ENCODE data around the gene RNF114. TPM values are rescaled to one million over a fixed set of nuclear protein-coding genes. Genes with fewer than 3 reads are reported as not detected.
"Not testable (repeated sequence)": the region's sequence is repeated elsewhere in the genome, so short reads cannot be mapped to it uniquely, and the experiment has no call there.

Gene RNF114
- total RNA-seq, 1 donor from 2014 or later: 68.7 TPM

DNA sequence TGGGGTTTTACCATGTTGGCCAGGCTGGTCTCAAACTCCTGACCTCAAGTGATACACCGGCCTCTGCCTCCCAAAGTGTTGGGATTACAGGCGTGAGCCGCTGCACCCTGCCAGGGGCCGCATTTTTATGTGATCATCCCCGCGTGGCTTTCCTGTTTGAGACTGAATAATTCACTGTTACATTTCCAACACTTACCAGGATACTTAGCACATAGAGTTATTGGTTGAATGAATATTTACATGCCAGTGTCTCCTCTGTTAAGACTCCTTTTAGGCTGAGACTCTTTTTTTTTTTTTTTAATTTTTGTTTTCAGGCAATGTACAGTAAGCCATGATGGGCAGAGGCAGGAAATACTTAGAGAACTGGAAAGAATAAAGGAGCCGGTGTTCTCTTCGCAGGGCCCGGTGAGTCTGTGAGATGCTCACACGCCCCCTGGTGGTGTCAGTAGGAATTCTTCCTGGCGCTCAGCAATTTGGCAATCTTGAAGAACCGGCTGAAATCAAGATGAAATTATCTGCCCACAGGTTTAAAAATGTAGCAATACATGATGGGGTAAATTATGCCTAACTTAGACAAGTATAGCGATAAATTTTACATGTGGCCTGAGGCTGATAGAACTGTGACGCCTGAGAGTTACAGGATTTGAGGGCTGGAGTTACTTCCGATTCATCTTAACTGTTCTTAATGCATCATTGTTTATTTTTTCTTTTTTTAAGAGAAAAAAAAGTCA lies 7.6 kb upstream of the RNF114 start:
- peak; percentile 90 for DNase-seq (ENCODE audit: low spot score)

DNA sequence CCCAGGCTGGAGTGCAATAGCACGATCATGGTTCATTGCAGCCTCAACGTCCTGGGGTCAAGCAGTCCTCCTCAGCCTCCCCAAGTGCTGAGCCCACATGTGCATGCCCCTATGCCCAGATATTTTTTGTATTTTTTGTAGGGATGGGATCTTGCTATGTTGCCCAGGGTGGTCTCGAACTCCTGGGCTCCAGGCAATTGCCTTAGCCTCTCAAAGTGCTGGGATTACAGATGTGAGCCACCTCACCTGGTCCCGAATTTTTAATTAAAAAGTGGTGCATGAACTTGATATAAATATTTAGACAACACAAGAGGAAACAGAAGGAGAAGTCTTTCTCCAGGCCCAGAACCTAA lies 7.1 kb upstream of the RNF114 start:
- DNase-seq (ENCODE audit: low spot score): no peak

DNA sequence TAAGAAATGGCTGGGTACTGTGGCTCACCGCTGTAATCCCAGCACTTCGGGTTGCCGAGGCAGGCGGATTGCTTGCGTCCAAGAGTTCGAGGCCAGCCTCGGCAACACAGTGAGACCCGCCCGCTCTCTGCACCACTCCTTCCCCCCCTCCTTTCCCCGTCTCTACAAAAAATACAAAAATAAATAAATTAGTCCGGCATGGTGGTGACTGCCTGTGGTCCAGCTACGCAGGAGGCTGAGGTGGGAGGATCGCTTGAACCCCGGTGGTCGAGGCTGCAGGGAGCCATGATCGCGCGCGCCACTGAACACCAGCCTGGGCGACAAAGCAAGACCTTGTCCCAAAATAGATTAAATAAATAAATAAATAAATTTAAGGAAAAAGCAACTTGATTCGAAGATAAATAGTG lies 448 bp upstream of the RNF114 start:
- DNase-seq (ENCODE audit: low spot score): no peak

DNA sequence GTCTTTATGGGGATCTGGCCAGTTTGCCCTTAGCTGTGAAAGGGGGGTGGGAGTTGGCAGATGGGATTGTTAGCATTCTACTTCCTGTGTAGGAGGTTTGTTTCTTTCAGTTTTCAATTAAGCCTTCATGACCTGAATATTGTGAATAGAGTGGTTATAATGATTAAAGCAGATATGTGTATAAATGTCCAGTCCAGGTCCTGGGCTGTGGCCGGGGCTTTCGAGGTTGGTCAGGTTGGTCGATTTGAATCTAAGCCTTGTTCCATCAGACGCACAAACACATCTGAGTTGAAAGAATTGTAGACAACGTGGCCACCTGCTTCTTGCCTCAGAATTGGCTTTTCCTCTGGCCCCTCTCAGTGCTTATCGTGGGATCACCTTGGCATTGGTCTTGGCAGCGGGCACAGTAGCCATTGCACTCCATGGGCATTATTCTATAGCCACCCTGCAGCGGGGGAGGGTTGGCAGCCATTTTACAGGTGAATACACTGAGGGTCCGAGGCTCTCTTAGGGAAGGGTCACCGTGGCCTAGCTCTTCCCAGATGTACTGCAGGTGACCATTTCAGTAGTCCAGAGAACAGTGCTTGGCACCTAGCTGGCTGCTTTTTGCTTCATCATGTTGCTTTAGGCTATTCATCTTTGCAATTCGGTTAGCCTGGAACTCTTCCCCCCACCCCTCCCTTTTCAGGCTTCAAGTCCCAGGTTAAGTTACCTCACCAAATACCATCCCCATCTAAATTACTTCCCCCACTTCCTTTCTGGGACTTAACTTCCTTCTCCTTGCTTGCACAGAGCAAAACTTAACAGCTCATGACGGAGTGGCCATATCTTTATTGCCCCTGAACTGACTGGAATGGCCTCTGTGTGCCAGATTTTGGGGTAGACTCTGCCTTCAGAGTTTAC lies 1.1 kb downstream of the RNF114 start:
- no peak for DNase-seq (ENCODE audit: low spot score)

DNA sequence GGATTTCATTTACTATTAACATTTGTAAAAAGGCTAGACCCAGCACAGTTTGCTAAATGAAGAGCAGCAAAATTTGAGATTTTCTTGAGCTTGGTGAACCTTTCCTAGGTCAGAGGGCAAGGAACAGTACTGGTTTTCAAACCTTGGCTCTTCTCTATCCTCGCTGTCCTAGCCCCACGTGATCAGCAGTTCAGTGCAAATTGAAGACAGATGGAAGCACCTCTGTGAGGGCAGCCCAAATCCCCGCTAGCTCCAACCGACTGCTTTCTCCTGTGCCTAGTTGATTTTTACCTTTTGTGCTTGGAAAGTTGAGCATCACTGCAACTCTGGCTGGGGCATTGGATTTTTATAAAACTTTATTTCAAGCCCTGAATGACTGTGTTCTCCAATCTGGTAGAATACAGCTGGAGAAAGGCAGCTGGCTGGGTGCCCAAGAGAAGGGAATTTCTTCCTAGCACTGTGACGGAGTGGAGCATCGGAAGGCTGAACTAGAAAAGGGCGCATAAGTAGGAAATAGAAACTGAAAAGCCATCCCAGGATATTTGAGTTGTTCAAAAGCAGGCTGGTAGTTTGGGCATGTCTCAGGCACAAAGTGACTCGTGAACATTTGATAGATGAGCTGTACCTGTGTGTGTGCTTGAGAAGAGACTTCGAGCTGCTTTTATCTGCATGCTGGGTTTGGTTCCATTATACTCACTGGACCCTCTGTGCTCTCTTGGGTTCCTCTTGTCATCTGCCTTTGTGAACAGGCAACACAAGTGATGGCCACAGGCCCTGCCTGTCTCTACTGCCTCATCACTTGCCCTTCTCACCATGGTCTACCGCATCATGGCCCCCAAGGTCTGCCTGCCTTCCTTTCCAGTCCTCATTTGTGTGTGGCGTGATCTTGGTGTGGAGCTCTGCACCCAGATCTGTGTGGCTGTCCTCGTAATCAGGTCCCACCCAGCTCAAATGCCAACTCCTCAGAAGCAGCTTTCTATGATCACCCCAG lies 2.3 kb downstream of the RNF114 start:
- DNase-seq (ENCODE audit: low spot score): no peak

DNA sequence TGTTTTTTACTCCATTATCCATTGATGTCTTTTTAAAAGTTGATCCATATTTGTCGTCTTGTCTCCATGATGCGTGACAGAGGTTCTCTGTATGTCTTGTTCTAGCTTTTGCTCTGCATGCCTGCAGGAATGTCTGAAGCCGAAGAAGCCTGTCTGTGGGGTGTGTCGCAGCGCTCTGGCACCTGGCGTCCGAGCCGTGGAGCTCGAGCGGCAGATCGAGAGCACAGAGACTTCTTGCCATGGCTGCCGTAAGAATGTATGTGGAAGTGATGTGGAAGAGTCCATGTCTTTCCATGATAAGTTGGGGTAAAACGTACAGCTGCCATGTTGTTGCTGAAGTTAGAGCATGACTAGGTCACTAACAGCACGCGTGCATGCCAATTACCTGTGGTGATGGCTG lies 5.3 kb downstream of the RNF114 start:
- no peak for DNase-seq (ENCODE audit: low spot score)

DNA sequence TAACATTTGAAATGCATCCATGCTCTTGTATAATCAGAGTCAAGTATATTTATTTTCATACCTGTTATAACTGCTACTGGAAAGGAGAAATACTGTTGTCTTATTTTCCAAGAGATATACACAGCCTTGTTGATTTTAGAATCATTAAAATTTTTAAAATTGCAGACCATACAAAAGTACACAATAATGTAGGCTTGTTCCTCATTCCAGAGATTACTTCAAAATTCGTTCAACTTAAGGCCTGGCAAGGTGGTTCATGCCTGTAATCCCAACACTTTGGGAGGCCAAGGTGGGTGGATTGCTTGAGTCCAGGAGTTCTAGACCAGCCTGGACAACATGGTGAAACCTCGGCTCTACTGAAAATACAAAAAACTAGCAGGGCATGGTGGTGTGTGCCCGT lies 6.1 kb downstream of the RNF114 start:
- no peak for DNase-seq (ENCODE audit: low spot score)

DNA sequence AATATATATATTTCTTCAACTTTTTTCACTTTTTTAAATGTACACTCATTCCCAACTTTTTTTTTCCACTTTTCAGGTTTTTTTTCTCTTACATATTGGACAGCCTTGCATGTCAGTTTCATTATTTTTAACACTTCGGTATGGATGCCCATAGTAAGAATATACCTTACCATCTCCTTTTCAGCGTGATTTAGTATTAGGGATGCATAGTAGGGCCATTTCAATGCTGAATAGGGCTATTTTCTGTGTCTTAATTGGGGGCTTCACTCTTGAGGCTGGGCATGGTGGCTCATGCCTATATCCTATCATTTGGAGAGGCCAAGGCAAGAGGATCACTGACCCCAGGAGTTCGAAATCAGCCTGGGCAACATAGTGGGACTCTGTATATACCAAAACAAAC lies 6.7 kb downstream of the RNF114 start:
- DNase-seq (ENCODE audit: low spot score): no peak

DNA sequence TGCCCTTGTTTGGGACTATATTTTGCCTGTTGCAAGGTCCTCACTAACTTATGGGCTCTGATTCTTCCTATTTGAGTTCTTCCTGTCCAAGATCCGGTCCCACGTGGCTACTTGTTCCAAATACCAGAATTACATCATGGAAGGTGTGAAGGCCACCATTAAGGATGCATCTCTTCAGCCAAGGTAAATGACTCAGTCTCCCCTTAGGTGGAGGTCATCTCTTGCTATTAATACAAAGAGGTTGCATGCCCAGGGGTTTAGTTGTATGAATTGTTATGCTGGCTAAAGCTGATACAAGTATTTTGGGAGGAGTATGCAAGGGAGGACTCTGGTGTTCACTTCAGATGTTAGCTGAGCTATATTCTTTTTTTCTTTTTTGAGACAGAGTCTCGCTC lies 9.1 kb downstream of the RNF114 start:
- DNase-seq (ENCODE audit: low spot score): no peak

DNA sequence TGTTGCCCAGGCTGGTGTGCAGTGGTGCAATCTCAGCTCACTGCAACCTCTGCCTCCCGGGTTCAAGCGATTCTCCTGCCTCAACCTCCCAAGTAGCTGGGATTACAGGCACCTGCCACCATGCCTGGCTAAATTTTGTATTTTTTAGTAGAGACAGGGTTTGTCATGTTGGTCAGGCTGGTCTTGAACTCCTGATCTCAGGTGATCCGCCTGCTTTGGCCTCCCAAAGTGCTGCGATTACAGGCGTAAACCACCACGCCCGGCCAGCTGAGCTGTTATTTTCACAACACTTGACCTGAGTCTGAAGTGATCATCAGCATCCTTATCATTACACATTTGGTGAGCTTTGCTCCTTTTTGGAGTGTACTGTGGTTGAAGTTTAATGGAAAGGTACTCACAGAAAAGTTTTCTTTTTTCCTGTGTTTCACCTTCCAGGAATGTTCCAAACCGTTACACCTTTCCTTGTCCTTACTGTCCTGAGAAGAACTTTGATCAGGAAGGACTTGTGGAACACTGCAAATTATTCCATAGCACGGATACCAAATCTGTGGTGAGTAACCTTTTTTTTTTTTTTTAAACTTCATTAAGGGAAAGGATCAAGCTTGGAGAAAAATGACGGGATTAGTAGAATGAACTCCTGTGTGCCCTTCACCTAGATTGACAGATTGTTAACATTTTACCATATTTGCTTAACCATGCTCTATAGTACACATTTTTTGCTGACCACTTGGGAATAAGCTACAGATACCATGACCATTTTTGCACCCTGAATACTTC lies 9.7 kb downstream of the RNF114 start:
- DNase-seq (ENCODE audit: low spot score): no peak

DNA sequence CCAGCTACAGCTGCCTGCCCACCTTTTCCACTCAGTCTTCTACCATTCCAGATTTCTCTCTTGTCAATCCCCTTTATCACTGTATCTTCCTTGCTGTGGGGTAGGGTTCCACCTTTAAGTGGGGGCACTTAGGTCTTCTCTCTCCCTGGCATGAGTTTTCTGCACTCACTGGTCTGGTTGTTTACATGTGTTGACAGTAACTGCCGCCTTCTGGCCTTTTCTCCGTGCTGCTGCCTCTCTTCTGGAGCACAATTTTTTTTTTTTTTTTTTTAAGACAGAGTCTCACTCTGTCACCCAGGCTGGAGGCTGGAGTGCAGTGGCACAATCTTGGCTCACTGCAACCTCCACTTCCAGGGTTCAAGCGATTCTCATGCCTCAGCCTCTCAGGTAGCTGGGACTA lies 12.0 kb downstream of the RNF114 start:
- no peak for DNase-seq (ENCODE audit: low spot score)

DNA sequence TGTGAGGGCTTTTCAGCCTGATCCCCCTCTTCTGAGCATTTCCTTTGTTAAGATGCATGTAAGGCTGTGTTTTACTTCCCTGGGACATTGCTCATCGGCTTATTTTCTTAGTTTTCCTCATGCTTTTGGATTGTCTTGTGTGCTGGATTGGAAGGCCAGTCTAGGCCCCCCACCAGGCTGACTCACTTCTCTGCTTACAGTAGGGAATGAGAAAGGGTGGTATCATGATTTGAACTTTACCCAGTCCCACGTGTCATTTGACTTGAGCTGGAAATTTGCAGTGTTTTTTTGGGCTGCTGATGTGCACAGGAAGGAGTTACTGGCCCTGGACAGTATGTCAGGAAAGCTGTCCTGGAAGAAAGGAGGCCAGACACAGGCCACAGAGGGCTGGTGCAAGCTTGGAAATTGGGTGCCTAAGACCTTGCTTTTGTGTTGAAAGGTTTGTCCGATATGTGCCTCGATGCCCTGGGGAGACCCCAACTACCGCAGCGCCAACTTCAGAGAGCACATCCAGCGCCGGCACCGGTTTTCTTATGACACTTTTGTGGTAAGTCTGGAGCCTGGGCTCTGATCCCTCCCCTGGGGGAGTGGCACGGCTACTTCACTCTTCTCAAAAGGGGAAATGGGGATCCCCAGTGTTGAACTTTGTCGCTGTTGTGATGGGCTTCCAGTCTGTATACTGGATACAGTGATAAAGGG lies 12.8 kb downstream of the RNF114 start:
- DNase-seq (ENCODE audit: low spot score): no peak

DNA sequence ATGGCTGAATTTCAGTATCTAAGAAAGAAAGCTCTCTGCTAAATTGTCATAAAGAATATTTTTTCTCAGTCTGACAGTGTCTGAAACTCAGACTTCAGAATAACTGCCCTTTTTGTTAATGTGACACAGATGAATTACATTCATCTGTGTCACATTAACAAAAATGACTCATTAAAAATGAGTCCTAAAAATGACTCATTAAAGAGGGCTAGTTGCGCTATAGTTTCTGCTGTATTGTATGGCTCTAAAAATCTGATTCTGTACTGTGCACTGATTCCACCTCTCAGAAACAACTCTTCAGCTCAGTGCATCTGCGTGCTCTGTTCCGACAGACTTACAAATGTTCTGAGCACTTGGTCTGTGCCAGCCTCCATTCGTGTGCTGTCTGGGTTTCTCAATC lies 15.0 kb downstream of the RNF114 start:
- no peak for DNase-seq (ENCODE audit: low spot score)

DNA sequence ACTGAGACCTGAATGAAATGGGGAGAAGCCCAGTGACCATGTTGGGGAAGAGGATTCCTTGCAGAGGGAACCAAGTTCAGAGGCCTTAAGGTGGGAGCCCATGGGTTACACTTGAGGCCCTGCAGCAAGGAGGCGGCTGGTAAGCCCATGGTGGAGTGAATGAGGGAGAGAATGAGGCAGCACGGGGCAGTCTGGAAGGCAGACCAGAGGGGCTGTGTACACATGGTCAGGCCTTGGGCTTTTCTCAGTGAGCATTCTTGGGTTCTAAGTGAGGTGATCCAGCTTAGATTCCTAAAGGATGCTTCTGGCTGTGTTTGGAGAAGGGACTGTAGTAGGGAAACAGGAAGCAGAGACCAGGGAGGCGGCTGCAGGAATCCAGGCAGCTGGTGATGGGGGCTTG lies 19.0 kb downstream of the RNF114 start:
- DNase-seq (ENCODE audit: low spot score): no peak

DNA sequence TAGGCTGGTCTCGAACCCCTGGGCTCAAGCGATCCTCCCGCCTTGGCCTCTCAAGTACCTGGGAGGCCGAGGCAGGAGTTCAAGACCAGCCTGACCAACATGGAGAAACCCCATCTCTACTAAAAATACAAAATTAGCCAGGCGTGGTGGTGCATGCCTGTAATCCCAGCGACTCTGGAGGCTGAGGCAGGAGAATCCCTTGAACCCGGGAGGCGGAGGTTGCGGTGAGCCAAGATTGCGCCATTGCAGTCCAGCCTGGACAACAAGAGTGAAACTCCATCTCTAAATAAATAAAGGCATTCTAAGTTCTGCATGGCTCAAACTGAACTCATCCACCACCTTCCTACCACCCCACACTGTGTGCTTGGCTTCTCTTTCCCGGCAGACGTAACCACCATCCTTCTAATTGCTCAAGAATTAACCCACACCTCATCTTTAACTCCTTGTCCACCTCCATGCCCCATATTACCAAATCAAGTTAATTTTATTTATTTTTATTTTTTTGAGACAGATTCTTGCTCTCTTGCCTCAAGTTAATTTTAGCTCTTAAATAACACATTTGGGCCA lies 19.7 kb downstream of the RNF114 start:
- not testable (repeated sequence) for DNase-seq (ENCODE audit: low spot score)

DNA sequence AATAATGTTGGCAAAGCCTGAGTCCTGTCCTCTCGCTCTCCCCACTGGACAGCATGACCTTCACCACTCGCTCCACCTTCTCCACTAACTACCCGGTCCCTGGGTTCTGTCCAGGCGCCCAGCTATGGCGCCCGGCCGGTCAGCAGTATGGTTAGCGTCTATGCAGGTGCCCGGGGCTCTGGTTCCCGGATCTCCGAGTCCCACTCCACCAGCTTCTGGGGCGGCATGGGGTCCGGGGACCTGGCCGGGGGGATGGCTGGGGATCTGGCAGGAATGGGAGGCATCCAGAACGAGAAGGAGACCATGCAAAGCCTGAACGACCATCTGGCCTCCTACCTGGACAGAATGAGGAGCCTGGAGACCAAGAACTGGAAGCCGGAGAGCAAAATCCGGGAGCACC lies 20.5 kb downstream of the RNF114 start:
- no peak for DNase-seq (ENCODE audit: low spot score)

DNA sequence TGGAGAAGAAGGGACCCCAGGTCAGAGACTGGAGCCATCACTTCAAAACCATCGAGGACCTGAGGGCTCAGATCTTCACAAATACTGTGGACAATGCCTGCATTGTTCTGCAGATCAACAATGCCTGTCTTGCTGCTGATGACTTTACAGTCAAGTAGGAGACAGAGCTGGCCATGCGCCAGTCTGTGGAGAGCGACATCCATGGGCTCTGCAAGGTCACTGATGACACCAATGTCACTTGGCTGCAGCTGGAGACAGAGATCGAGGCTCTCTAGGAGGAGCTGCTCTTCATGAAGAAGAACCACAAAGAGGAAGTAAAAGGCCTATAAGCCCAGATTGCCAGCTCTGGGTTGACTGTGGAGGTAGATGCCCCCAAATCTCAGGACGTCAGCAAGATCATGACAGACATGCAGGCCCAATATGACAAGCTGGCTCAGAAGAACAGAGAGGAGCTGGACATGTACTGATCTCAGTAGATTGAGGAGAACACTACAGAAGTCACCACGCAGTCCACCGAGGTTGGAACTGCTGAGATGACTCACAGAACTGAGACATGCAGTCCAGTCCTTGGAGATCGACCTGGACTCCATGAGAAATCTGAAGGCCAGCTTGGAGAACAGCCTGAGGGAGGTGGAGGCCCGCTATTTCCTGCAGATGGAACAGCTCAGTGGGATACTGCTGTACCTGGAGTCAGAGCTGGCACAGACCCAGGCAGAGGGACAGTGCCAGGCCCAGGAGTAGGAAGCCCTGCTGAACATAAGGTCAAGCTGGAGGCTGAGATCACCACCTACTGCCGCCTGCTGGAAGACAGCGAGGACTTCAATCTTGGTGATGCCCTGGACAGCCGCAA lies 21.1 kb downstream of the RNF114 start:
- DNase-seq (ENCODE audit: low spot score): not testable (repeated sequence)

DNA sequence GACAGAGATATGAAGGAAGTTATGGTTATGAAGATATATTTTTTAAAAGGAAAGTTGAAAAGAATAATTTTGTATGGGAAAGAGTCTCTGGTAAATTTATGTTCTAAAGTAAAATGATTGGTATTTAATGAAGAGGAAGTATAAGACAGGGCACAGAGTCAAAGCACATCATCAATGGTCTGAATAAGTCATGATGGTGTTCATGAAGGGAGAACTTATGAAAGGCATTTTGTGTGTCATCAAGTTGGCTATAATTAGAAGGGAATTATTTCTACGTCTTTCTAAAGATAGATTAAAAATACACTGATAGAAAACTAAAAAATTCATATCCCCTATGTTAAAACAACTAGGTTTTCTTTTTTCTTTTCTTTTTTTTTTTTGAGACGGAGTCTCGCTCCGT lies 25.2 kb downstream of the RNF114 start:
- DNase-seq (ENCODE audit: low spot score): no peak

Measured in ureter (tissue), 1 donor.